OCI-LY3 (cell line): ENCODE measurements around the gene METTL4.

Source experiments
- CTCF ChIP-seq: fragments of 200-600, 300-600 bp; sonication (generic); IDR thresholded peaks from 2 replicates; pipeline ENCODE4 v1.5.1; 2014; ENCODE audit warnings: antibody characterized with exemption, low read length, low read depth
- EZH2phosphoT487 ChIP-seq: fragments of 200-600 bp; shearing (Covaris generic); IDR thresholded peaks from 2 replicates; pipeline ENCODE4 v1.6.1; 2018; ENCODE audit warnings: antibody characterized with exemption, mixed run types, low read depth

GRCh38 chr18:2618009-2618408, 46.7 kb upstream of the METTL4 start:
- no peak for TF ChIP-seq CTCF
- TF ChIP-seq EZH2phosphoT487: no peak
